H1 (cell line): ENCODE results near the gene PDE9A. TPM values are rescaled to one million over a fixed set of nuclear protein-coding genes. Genes with fewer than 3 reads are reported as not detected.

Experiments
- CTCF ChIA-PET: fragments of 300-600 bp; sonication (Branson Sonifier 250); formaldehyde crosslinking; loops from one replicate; lab custom pipeline; 2021; ENCODE audit not compliant: partially characterized antibody; lab: Charles Lee
- POLR2A ChIA-PET: fragments of 300-600 bp; sonication (Branson Sonifier 250); formaldehyde crosslinking; loops from one replicate; lab custom pipeline; 2021; ENCODE audit warnings: inconsistent platforms; ENCODE audit not compliant: partially characterized antibody; lab: Charles Lee
- DNase-seq, 2 experiments: peaks; one replicate each; pipeline versions ENCODE4 v3.0.0 to v3.0.0-alpha.2; 2010 to 2022; ENCODE audit warnings: low spot score in 2 of 2, low read depth in 1 of 2, mixed read lengths in 1 of 2
- FAIRE-seq: peaks from 2 replicates; lab custom pipeline; 2011; peaks lifted over from hg19 to GRCh38; lab: Jason Lieb, UNC
- H2AFZ ChIP-seq: 2 replicates; pipeline ENCODE4 v1.8.1; 2012; ENCODE audit warnings: low read length, inconsistent platforms
- H2AK5ac ChIP-seq: 2 replicates; pipeline ENCODE4 v1.6.1; 2013; ENCODE audit warnings: low read depth, low read length
- H2BK120ac ChIP-seq: replicated peaks from 2 replicates; pipeline ENCODE3; 2013; ENCODE audit warnings: low read depth, low read length, inconsistent platforms
- H2BK12ac ChIP-seq: 2 replicates; pipeline ENCODE4 v1.6.1; 2013; ENCODE audit warnings: low read depth, low read length
- H2BK15ac ChIP-seq: 2 replicates; pipeline ENCODE4 v1.6.1; 2013; ENCODE audit warnings: low read length
- H2BK20ac ChIP-seq: 2 replicates; pipeline ENCODE4 v1.6.1; 2013; ENCODE audit warnings: low read length
- H2BK5ac ChIP-seq: 2 replicates; pipeline ENCODE4 v1.6.1; 2013; ENCODE audit warnings: low read depth, low read length
- H3K14ac ChIP-seq: 2 replicates; pipeline ENCODE4 v1.6.1; 2013; ENCODE audit warnings: inconsistent platforms; ENCODE audit not compliant: insufficient read length
- H3K18ac ChIP-seq: 2 replicates; pipeline ENCODE4 v1.6.1; 2013; ENCODE audit warnings: low read length; ENCODE audit errors: extremely low read depth
- H3K23ac ChIP-seq: 2 replicates; pipeline ENCODE4 v1.6.1; 2013; ENCODE audit warnings: inconsistent platforms; ENCODE audit not compliant: insufficient read length
- H3K23me2 ChIP-seq: 2 replicates; pipeline ENCODE4 v1.6.1; 2013; ENCODE audit warnings: low read depth, low read length
- H3K27ac ChIP-seq: 2 replicates; pipeline ENCODE4 v1.6.1; 2011; ENCODE audit warnings: low read depth, low read length, inconsistent platforms
- H3K27me3 ChIP-seq, 4 experiments: replicated peaks in 1 of 4; 1 replicate in 1 of 4; 2 replicates in 3 of 4; pipeline versions ENCODE4 v1.6.1 to v1.8.1; 2011 to 2013; ENCODE audit warnings: low read length in 3 of 4, mild to moderate bottlenecking in 3 of 4, inconsistent platforms in 2 of 4, mixed read lengths in 2 of 4, moderate library complexity in 1 of 4; ENCODE audit not compliant: control insufficient read depth in 3 of 4, insufficient read depth in 3 of 4; ENCODE audit errors: extremely low read depth in 1 of 4
- H3K36me3 ChIP-seq, 4 experiments: 2 replicates each; pipeline versions ENCODE4 v1.6.1 to v1.8.1; 2011 to 2013; ENCODE audit warnings: mild to moderate bottlenecking in 4 of 4, low read length in 3 of 4, moderate library complexity in 2 of 4, control low read depth in 1 of 4, inconsistent platforms in 1 of 4; ENCODE audit not compliant: insufficient read depth in 4 of 4, control insufficient read depth in 2 of 4
- H3K4ac ChIP-seq: replicated peaks from 2 replicates; pipeline ENCODE3; 2013; ENCODE audit warnings: low read length, low read depth, mixed read lengths, inconsistent platforms; ENCODE audit not compliant: insufficient read length
- H3K4me1 ChIP-seq, 4 experiments: replicated peaks in 1 of 4; 1 replicate in 1 of 4; 2 replicates in 3 of 4; pipeline versions ENCODE4 v1.6.1 to v1.8.1; 2011 to 2013; ENCODE audit warnings: low read length in 3 of 4, inconsistent platforms in 2 of 4, mixed read lengths in 1 of 4; ENCODE audit not compliant: insufficient read depth in 4 of 4, control insufficient read depth in 3 of 4
- H3K4me2 ChIP-seq, 2 experiments: 2 replicates each; pipeline versions ENCODE4 v1.6.1 to v1.8.1; 2011 to 2013; ENCODE audit warnings: low read depth in 2 of 2, low read length in 2 of 2, control low read depth in 1 of 2, inconsistent platforms in 1 of 2, mild to moderate bottlenecking in 1 of 2; ENCODE audit not compliant: insufficient read depth in 1 of 2
- H3K4me3 ChIP-seq, 4 experiments: fragments of 200-600, 300-600 bp in 1 of 4; sonication (generic), shearing (Covaris generic), sonication (Bioruptor Twin) in 1 of 4; 2 replicates each; pipeline versions ENCODE4 v1.5.1 to v1.8.1; 2011 to 2016; ENCODE audit warnings: low read length in 4 of 4, low read depth in 3 of 4, control low read depth in 2 of 4, inconsistent platforms in 2 of 4, mild to moderate bottlenecking in 2 of 4, mixed read lengths in 1 of 4, moderate library complexity in 1 of 4; ENCODE audit not compliant: insufficient read depth in 2 of 4; ENCODE audit errors: extremely low read depth in 1 of 4
- H3K56ac ChIP-seq: replicated peaks from 2 replicates; pipeline ENCODE3; 2013; ENCODE audit warnings: low read depth, mild to moderate bottlenecking, mixed read lengths, low read length, inconsistent platforms; ENCODE audit not compliant: insufficient read length
- H3K79me1 ChIP-seq: 2 replicates; pipeline ENCODE4 v1.6.1; 2013; ENCODE audit warnings: low read depth, low read length, control low read depth
- H3K79me2 ChIP-seq, 2 experiments: 2 replicates each; pipeline versions ENCODE4 v1.6.1 to v1.8.1; 2012 to 2013; ENCODE audit warnings: low read length in 2 of 2, mild to moderate bottlenecking in 2 of 2, inconsistent platforms in 1 of 2; ENCODE audit not compliant: insufficient read depth in 2 of 2, control insufficient read depth in 1 of 2
- H3K9ac ChIP-seq, 4 experiments: replicated peaks in 1 of 4; 1 replicate in 1 of 4; 2 replicates in 3 of 4; pipeline versions ENCODE4 v1.6.1 to v1.8.1; 2011 to 2013; ENCODE audit warnings: low read depth in 3 of 4, low read length in 3 of 4, control low read depth in 2 of 4, mild to moderate bottlenecking in 2 of 4, moderate library complexity in 2 of 4, inconsistent platforms in 1 of 4; ENCODE audit errors: extremely low read depth in 1 of 4
- H3K9me3 ChIP-seq, 2 experiments: 2 replicates each; pipeline versions ENCODE4 v1.6.1 to v1.8.1; 2012 to 2013; ENCODE audit warnings: mild to moderate bottlenecking in 2 of 2, moderate library complexity in 2 of 2, control low read depth in 1 of 2, inconsistent platforms in 1 of 2, low read depth in 1 of 2, low read length in 1 of 2, mixed read lengths in 1 of 2; ENCODE audit not compliant: insufficient read depth in 2 of 2
- H4K20me1 ChIP-seq, 2 experiments: replicated peaks in 1 of 2; 2 replicates each; pipeline versions ENCODE3 to v1.8.1; 2011 to 2013; ENCODE audit warnings: inconsistent platforms in 2 of 2, low read length in 2 of 2, mild to moderate bottlenecking in 1 of 2; ENCODE audit not compliant: insufficient read depth in 2 of 2, control insufficient read depth in 1 of 2
- H4K5ac ChIP-seq: 2 replicates; pipeline ENCODE4 v1.6.1; 2013; ENCODE audit warnings: low read length, low read depth, mixed read lengths, inconsistent platforms; ENCODE audit not compliant: insufficient read length
- H4K8ac ChIP-seq: 2 replicates; pipeline ENCODE4 v1.8.0; 2013; ENCODE audit warnings: mild to moderate bottlenecking, moderate library complexity, low read length, inconsistent platforms; ENCODE audit not compliant: insufficient read depth; ENCODE audit errors: extremely low read depth
- H4K91ac ChIP-seq: replicated peaks from 2 replicates; pipeline ENCODE3; 2013; ENCODE audit warnings: low read length, mixed read lengths, inconsistent platforms; ENCODE audit not compliant: insufficient read length
- CHD2 ChIP-seq: IDR thresholded peaks from 2 replicates; pipeline ENCODE4 v1.6.1; 2012; ENCODE audit warnings: low read length, improper control_type of control experiment
- EGR1 ChIP-seq: IDR thresholded peaks from 2 replicates; pipeline ENCODE4 v1.6.1; 2011; ENCODE audit warnings: low read depth, low read length, borderline replicate concordance
- EP300 ChIP-seq, 2 experiments: IDR thresholded peaks; 1 replicate in 1 of 2; 2 replicates in 1 of 2; pipeline ENCODE4 v1.6.1; 2011 to 2012; ENCODE audit warnings: low read depth in 2 of 2, low read length in 2 of 2, mild to moderate bottlenecking in 2 of 2, borderline replicate concordance in 1 of 2, inconsistent platforms in 1 of 2, moderate library complexity in 1 of 2
- EZH2 ChIP-seq: fragments of 200-600 bp; sonication (generic); IDR thresholded peaks from 2 replicates; pipeline ENCODE4 v1.7.1; 2012; ENCODE audit warnings: low read depth, mild to moderate bottlenecking, moderate library complexity, low read length, inconsistent platforms; ENCODE audit not compliant: severe bottlenecking
- MAFK ChIP-seq: IDR thresholded peaks from 2 replicates; pipeline ENCODE4 v1.6.1; 2012; ENCODE audit warnings: low read depth, mild to moderate bottlenecking, improper control_type of control experiment, low read length
- SIRT6 ChIP-seq: IDR thresholded peaks from one replicate; pipeline ENCODE4 v1.7.1; 2012; ENCODE audit warnings: low read length, inconsistent platforms
- SUZ12 ChIP-seq: fragments of 200-600 bp; sonication (generic); IDR thresholded peaks from 2 replicates; pipeline ENCODE4 v1.6.1; 2012; ENCODE audit warnings: mild to moderate bottlenecking, inconsistent platforms, low read length, moderate library complexity, mixed read lengths
- YY1 ChIP-seq: IDR thresholded peaks from 2 replicates; pipeline ENCODE4 v1.6.1; 2011; ENCODE audit warnings: low read depth, mild to moderate bottlenecking, low read length
- whole genome bisulfite sequencing, 2 experiments: shearing (Covaris generic) in 1 of 2; methylation state at CpG; one replicate each; pipeline versions ENCODE4 v1.1.6 to v1.1.7; 2013 to 2015; ENCODE audit warnings: low lambda C conversion rate in 2 of 2, mixed read lengths in 2 of 2, inconsistent platforms in 1 of 2, low coverage in 1 of 2, missing lambda C conversion rate in 1 of 2; ENCODE audit not compliant: insufficient replicate concordance in 2 of 2, insufficient coverage in 1 of 2, insufficient read length in 1 of 2; ENCODE audit errors: extremely low coverage in 1 of 2, missing lambda C conversion rate in 1 of 2; 5-methylcytosine and 5-hydroxymethylcytosine counted together
- polyA plus RNA-seq, 7 experiments: library from polyadenylated mRNA; depleted of rRNA in 3 of 7; stranded (reverse) in 5 of 7; unstranded in 2 of 7; fragments of >200 nt in 5 of 7; fragments of 200-250 nt in 2 of 7; gene quantifications; 1 replicate in 5 of 7; 2 replicates in 1 of 7; 4 replicates in 1 of 7; pipeline versions ENCODE4 v1.2.1 to v1.2.3, GENCODE V29; 2011 to 2013; ENCODE audit warnings: missing spikeins in 2 of 7, mixed read lengths in 2 of 7
- total RNA-seq: library from RNA; stranded (reverse); fragmentation: NEBNext Ultra II Directional; extraction: Animal tissue kit (Norgen Biotek cat#: 25700); gene quantifications from 2 replicates; pipeline ENCODE4 v1.2.1, GENCODE V29; 2021
- TF ChIP-seq, protein P1 (sequence below), 3 experiments: IDR thresholded peaks; 1 replicate in 2 of 3; 2 replicates in 1 of 3; pipeline versions ENCODE4 v1.5.1 to v1.6.1; 2011; ENCODE audit warnings: low read length in 3 of 3, mild to moderate bottlenecking in 3 of 3, inconsistent platforms in 2 of 3, low read depth in 1 of 3, moderate library complexity in 1 of 3; ENCODE audit not compliant: insufficient read depth in 1 of 3; ENCODE audit errors: control extremely low read depth in 1 of 3

The PDE9A gene
- total and polyA plus RNA-seq, 2 of the 8 experiments (the other 6 are each of a cell fraction or from before 2014, with no cell fraction given): 39.2 to 45.9 TPM

DNA sequence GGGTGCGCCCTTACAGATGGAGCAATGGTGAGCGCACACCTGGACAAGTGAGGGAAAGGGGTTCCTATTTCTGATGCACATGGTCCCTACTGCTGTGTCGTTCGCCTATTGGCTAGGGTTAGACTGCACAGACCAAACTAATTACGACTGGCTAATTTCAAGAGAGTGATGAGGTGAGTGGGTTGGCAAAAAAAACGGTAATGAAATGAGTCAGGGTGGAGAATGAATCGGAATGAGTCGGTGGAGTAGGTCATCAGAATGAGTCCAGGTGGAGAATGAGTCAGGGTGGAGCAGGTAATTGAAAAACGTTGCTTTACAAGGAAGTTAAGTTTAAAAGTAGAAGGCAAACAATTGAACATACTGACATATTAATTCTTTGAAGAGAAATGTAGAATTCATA, 146.1 kb downstream of the PDE9A start:
- Histone ChIP-seq H3K14ac (no peak overlapping the region), H3K27me3 (no peaks in the 10 kb centered on the region; a peak in 1 of 7 replicates), H3K18ac (no peak overlapping the region), H2AK5ac (peak overlapping the region; percentile 82; the same call in 1 of the 2 replicates), H3K9me3 (no peaks in the 10 kb centered on the region), H3K9ac (no peak overlapping the region), H4K8ac (no peak overlapping the region), H3K23me2 (no peaks in the 10 kb centered on the region), H3K23ac (no peak overlapping the region), H3K27ac (no peak overlapping the region), H4K91ac (no peak overlapping the region), H3K79me1 (no peaks in the 10 kb centered on the region), H3K4me2 (no peak overlapping the region), H3K4me1 (peaks cover 0 to 5% (median 2%) of the 10 kb centered on the region in 4 experiments; a peak in 4 of 7 replicates), H3K36me3 (no peaks in the 10 kb centered on the region), H2BK20ac (peak overlapping the region; percentile 8; the same call in 1 of the 2 replicates), H2BK15ac (0 out of 2 replicates have a peak overlapping the region, but pooled peaks have one; percentile 46), H3K79me2 (no peaks in the 10 kb centered on the region), H2AFZ (no peak overlapping the region), H2BK12ac (peak overlapping the region; percentile 68; the same call in 1 of the 2 replicates), H4K20me1 (no peaks in the 10 kb centered on the region), H2BK5ac (no peak overlapping the region), H3K4me3 (no peak overlapping the region), H4K5ac (no peak overlapping the region), H3K4ac (no peak overlapping the region), H3K56ac (no peak overlapping the region), H2BK120ac (no peak overlapping the region)
- TF ChIP-seq, protein P1, sequence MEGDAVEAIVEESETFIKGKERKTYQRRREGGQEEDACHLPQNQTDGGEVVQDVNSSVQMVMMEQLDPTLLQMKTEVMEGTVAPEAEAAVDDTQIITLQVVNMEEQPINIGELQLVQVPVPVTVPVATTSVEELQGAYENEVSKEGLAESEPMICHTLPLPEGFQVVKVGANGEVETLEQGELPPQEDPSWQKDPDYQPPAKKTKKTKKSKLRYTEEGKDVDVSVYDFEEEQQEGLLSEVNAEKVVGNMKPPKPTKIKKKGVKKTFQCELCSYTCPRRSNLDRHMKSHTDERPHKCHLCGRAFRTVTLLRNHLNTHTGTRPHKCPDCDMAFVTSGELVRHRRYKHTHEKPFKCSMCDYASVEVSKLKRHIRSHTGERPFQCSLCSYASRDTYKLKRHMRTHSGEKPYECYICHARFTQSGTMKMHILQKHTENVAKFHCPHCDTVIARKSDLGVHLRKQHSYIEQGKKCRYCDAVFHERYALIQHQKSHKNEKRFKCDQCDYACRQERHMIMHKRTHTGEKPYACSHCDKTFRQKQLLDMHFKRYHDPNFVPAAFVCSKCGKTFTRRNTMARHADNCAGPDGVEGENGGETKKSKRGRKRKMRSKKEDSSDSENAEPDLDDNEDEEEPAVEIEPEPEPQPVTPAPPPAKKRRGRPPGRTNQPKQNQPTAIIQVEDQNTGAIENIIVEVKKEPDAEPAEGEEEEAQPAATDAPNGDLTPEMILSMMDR (IDR thresholded peaks at IDR 0.05; ENCODE audit: control extremely low read depth in 1 of 3, insufficient read depth in 1 of 3, low read depth in 1 of 3, low read length in 3 of 3): no peak
- TF ChIP-seq CHD2 (no peak), MAFK (no peak), EP300 (IDR thresholded peaks at IDR 0.05; ENCODE audit: borderline replicate concordance in 1 of 2, low read depth in 2 of 2, low read length in 2 of 2) (no peak), EGR1 (no peak), EZH2 (no peak), SIRT6 (no peak), SUZ12 (no peak), YY1 (no peak)
- WGBS, 2 experiments: 82% methylated on average over 9 of the region's 9 CpGs; no CpG with 5 or more reads in 1 of the 2 experiments
- peak in 1 of 2 experiments; percentile 35 for DNase-seq
- ChIA-PET CTCF (interaction anchor here (1.3 kb wide), 1 partner anchor 131 kb away, joined by 4 read pairs; no protein-coding TSS in a partner anchor), POLR2A (interaction anchor here (1.9 to 2.0 kb wide), 2 partner anchors 11 to 13 kb away, joined by 4 to 6 read pairs; no protein-coding TSS in a partner anchor)
- no peak for FAIRE-seq
